Transverse colon (tissue), 3 donors: ENCODE measurements around the gene EDC3.

Experiments
- POLR2A ChIP-seq: fragments of 450-650 bp; IDR thresholded peaks from one replicate; pipeline ENCODE4 v1.6.1; 2016; ENCODE audit warnings: antibody characterized with exemption, mild to moderate bottlenecking, moderate library complexity
- TF ChIP-seq, protein P1 (sequence below), 5 experiments: fragments of 200-600 bp in 3 of 5; fragments of 450-650 bp in 2 of 5; sonication (generic) in 3 of 5; IDR thresholded peaks; 1 replicate in 2 of 5; 2 replicates in 3 of 5; pipeline ENCODE4 v1.5.1; 2016 to 2017; ENCODE audit warnings: antibody characterized with exemption in 5 of 5, inconsistent platforms in 3 of 5, mild to moderate bottlenecking in 2 of 5, moderate library complexity in 1 of 5

DNA sequence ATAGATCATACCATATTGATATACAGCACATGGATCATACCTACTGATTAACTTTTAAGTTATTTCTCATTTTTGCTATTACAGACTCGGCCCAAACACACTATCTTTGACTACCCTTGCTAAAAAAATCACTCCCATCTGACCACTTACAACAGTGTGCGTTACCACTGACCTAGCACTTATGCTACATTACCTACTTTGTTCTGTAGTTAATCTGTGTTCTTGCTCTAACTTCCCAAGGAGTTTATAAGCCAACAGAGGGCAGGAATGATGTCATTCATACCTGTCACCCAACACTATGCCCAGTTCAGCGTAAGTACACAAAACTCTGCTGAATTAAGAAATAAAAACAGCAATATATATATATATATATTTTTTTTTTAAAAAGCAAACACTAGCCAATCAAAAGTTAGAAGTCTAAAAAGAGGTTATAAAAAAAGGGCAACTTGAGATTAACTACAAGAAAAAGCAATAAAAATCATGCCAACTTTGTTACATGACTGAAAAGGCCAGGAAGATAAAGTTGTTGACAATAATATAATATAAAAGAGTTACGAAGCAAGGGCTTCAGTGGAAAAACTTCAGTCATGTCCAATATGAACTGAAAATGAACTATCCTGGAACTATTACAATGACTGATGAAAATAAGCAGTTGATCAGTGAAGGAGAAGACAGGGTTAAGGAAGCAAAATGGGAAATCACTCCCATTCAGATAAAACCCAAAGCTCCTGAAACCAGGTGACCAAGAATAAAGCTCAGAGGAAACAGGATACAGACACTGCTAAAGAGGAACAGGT is 33.6 kb downstream of the EDC3 start:
- TF ChIP-seq, protein P1, sequence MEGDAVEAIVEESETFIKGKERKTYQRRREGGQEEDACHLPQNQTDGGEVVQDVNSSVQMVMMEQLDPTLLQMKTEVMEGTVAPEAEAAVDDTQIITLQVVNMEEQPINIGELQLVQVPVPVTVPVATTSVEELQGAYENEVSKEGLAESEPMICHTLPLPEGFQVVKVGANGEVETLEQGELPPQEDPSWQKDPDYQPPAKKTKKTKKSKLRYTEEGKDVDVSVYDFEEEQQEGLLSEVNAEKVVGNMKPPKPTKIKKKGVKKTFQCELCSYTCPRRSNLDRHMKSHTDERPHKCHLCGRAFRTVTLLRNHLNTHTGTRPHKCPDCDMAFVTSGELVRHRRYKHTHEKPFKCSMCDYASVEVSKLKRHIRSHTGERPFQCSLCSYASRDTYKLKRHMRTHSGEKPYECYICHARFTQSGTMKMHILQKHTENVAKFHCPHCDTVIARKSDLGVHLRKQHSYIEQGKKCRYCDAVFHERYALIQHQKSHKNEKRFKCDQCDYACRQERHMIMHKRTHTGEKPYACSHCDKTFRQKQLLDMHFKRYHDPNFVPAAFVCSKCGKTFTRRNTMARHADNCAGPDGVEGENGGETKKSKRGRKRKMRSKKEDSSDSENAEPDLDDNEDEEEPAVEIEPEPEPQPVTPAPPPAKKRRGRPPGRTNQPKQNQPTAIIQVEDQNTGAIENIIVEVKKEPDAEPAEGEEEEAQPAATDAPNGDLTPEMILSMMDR (IDR thresholded peaks at IDR 0.05): no peak
- no peak for TF ChIP-seq POLR2A
